Upper lobe of right lung (tissue), 1 donor: ENCODE results near the gene ABCB11. TPM values are rescaled to one million over a fixed set of nuclear protein-coding genes. Genes with fewer than 3 reads are reported as not detected.

ENCODE experiments used
- ATAC-seq: fragments of 200-7000 bp; cut with Tn5 transposase; one replicate; pipeline ENCODE4 v1.9.1; 2020; ENCODE audit warnings: mild to moderate bottlenecking, moderate library complexity
- DNase-seq: peaks from one replicate; pipeline ENCODE4 v3.0.0-alpha.2; 2020
- H3K27ac ChIP-seq: fragments of 200-600 bp; one replicate; pipeline ENCODE4 v1.8.0; 2022
- H3K27me3 ChIP-seq: fragments of 200-600 bp; one replicate; pipeline ENCODE4 v1.8.0; 2022; ENCODE audit warnings: mild to moderate bottlenecking
- H3K36me3 ChIP-seq: fragments of 200-600 bp; one replicate; pipeline ENCODE4 v1.8.0; 2022
- H3K4me1 ChIP-seq: fragments of 200-600 bp; one replicate; pipeline ENCODE4 v1.8.0; 2022
- H3K4me3 ChIP-seq: fragments of 200-600 bp; one replicate; pipeline ENCODE4 v1.8.0; 2022; ENCODE audit warnings: mild to moderate bottlenecking
- H3K9me3 ChIP-seq: fragments of 200-600 bp; one replicate; pipeline ENCODE4 v1.8.0; 2022
- CTCF ChIP-seq: fragments of 200-600 bp; IDR thresholded peaks from one replicate; pipeline ENCODE4 v1.8.0; 2022; ENCODE audit warnings: antibody characterized with exemption
- intact Hi-C: fragments of 100-400 bp; cut with DNase I; formaldehyde crosslinking; loops from one replicate; pipeline ENCODE4 v1.11.0; 2022
- total RNA-seq: library from RNA; stranded (reverse); fragmentation: NEBNext Ultra II Directional; extraction: Animal tissue kit (Norgen Biotek cat#: 25700); gene quantifications from one replicate; pipeline ENCODE4 v1.2.1, GENCODE V29; 2021
- donor health status: DM: no; HTN: yes; CAD: no; lungs with severe emphysema.

The ABCB11 gene
- total RNA-seq, 1 donor from 2014 or later: 0.06 TPM

- Histone ChIP-seq H3K4me1 (no peaks in the 10 kb centered on the region), H3K4me3 (no peak overlapping the region), H3K36me3 (no peaks in the 10 kb centered on the region), H3K9me3 (no peaks in the 10 kb centered on the region), H3K27ac (no peak overlapping the region), H3K27me3 (no peaks in the 10 kb centered on the region)
- ATAC-seq: no peak
- TF ChIP-seq CTCF: no peak
- DNase-seq: no peak
- intact Hi-C loops: no loop called here
Observed at GRCh38 chr2:169009865-169010579, 21.1 kb downstream of the ABCB11 start.

- intact Hi-C loops: no loop called here
- Histone ChIP-seq H3K4me1 (no peaks in the 10 kb centered on the region), H3K36me3 (no peaks in the 10 kb centered on the region), H3K27ac (no peak overlapping the region), H3K27me3 (no peaks in the 10 kb centered on the region), H3K9me3 (no peaks in the 10 kb centered on the region), H3K4me3 (no peak overlapping the region)
- no peak for ATAC-seq
- TF ChIP-seq CTCF: no peak
- DNase-seq: no peak
Observed at GRCh38 chr2:169007941-169008340, 23.2 kb downstream of the ABCB11 start.

DNA sequence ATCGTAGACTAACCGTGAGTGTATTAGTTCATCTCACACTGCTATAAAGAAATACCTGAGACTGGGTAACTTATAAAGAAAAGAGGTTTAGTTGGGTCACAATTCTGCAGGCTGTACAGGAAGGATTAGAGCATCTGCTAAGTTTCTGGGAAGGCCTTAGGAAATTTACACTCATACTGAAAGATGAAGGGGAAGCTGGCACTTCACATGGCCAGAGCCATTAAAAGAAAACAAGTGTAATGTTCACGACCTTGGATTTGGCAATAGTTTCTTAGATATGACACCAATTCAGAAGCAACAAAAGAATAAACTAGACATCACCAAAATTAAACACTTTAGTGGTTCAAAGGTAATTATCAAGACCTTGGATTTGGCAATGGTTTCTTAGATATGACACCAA lies 23.8 kb downstream of the ABCB11 start:
- ATAC-seq (no peak), DNase-seq (no peak)
- no peaks in the 10 kb centered on the region for H3K9me3 ChIP-seq
- no peaks in the 10 kb centered on the region for H3K27me3 ChIP-seq
- no peak for TF ChIP-seq CTCF
- H3K4me1 ChIP-seq: no peaks in the 10 kb centered on the region
- H3K27ac ChIP-seq: no peak overlapping the region
- intact Hi-C loops: no loop called here
- H3K36me3 ChIP-seq: no peaks in the 10 kb centered on the region
- no peak overlapping the region for H3K4me3 ChIP-seq

DNA sequence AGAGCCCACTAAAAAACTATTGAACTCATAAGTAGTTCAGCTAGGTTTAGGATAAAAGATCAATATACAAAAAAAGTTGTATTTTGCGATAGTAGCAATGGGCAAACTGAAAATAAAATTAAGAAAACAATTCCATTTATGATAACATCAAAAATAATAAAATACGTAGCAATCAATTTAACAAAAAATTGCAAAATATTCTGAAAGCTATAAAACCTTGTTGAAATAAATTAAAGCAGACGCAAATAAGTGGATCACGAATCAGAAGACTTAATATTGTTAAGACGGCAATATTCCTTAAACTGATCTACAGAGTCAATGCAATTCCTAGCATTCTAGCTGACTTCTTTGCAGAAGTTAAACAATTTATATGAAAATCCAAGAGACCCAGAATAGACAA lies 24.5 kb downstream of the ABCB11 start:
- Histone ChIP-seq H3K36me3 (no peaks in the 10 kb centered on the region), H3K27ac (no peak overlapping the region), H3K4me3 (no peak overlapping the region), H3K4me1 (no peaks in the 10 kb centered on the region), H3K9me3 (no peaks in the 10 kb centered on the region), H3K27me3 (no peaks in the 10 kb centered on the region)
- DNase-seq (no peak), ATAC-seq (no peak)
- TF ChIP-seq CTCF: no peak
- intact Hi-C loops: no loop called here

DNA sequence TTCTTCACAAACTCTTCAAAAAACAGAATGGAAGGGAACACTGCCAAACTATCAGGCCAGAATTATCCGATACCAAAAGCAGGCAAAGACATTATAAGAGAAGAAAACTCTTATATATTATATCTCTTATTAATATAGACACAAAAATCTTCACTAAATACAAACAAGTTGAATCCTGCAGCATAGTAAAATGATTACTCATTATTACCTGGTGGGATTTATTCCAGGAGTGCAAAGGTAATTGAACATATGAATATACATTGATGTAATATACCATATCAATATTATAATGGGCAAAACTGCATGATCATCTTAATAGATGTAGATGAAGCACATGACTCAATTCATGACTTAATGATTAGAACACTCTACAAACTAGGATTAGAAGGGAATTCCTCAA lies 25.1 kb downstream of the ABCB11 start:
- DNase-seq (no peak), ATAC-seq (no peak)
- no peaks in the 10 kb centered on the region for H3K4me1 ChIP-seq
- H3K27me3 ChIP-seq: no peaks in the 10 kb centered on the region
- no peaks in the 10 kb centered on the region for H3K36me3 ChIP-seq
- no peak overlapping the region for H3K27ac ChIP-seq
- H3K4me3 ChIP-seq: no peak overlapping the region
- H3K9me3 ChIP-seq: no peaks in the 10 kb centered on the region
- intact Hi-C loops: no loop called here
- TF ChIP-seq CTCF: no peak
